GM13976 (cell line): ENCODE results near the gene SPACA7.

Source experiments
- DNase-seq: peaks from one replicate; pipeline ENCODE4 v3.0.0; 2012; ENCODE audit warnings: low spot score
- CTCF ChIP-seq: IDR thresholded peaks from 2 replicates; pipeline ENCODE4 v1.5.1; 2012; ENCODE audit warnings: borderline replicate concordance, mild to moderate bottlenecking; ENCODE audit not compliant: insufficient read depth; ENCODE audit errors: extremely low read depth, missing control alignments, control extremely low read depth
- in situ Hi-C: fragments of 300-500 bp; cut with MboI; formaldehyde crosslinking; loops from one replicate; pipeline ENCODE4 v1.12.0; 2022; ENCODE audit warnings: low sequenced_read_pairs, mixed read lengths, inconsistent platforms; ENCODE audit not compliant: unreplicated experiment

Gene SPACA7

GRCh38 chr13:112355274-112355838 is 20.8 kb upstream of the SPACA7 start:
- DNase-seq = no peak
- in situ Hi-C loops = no loop called here
- no peak for TF ChIP-seq CTCF

GRCh38 chr13:112356190-112356589 is 20.0 kb upstream of the SPACA7 start:
- no peak for TF ChIP-seq CTCF
- in situ Hi-C loops = no loop called here
- no peak for DNase-seq

- no peak for DNase-seq
- TF ChIP-seq CTCF = no peak
- in situ Hi-C loops = no loop called here
Measured at GRCh38 chr13:112358156-112358555, 18.0 kb upstream of the SPACA7 start.

- TF ChIP-seq CTCF = no peak
Measured at GRCh38 chr13:112362021-112362420, 14.1 kb upstream of the SPACA7 start.

GRCh38 chr13:112363867-112364528 is 12.2 kb upstream of the SPACA7 start:
- in situ Hi-C loops = no loop called here
- no peak for DNase-seq
- no peak for TF ChIP-seq CTCF

More at GRCh38 chr13:112362021-112362420, 14.1 kb upstream of the SPACA7 start:
- in situ Hi-C loops = no loop called here
- peak; percentile 1 for DNase-seq

- DNase-seq = no peak
- no peak for TF ChIP-seq CTCF
- in situ Hi-C loops = no loop called here
Measured at GRCh38 chr13:112366907-112367646, 9.1 kb upstream of the SPACA7 start.
